ENCODE data around the gene MAGEF1. TPM values are rescaled to one million over a fixed set of nuclear protein-coding genes. Genes with fewer than 3 reads are reported as not detected.

The MAGEF1 gene
- total RNA-seq, 1 experiment from 2014 or later = 31.9 TPM

GRCh38 chr3:184697845-184698244 lies 14.0 kb downstream of the MAGEF1 start:
- Histone ChIP-seq H3K27ac (ENCODE audit: insufficient read length, low read depth, low read length) (no peak overlapping the region), H2BK12ac (ENCODE audit: insufficient read length, low read depth, low read length) (no peak overlapping the region), H3K56ac (ENCODE audit: insufficient read length, low read depth, low read length) (no peak overlapping the region), H2BK15ac (ENCODE audit: low read depth, low read length) (no peak overlapping the region), H2BK120ac (ENCODE audit: low read depth, low read length, poor library complexity, severe bottlenecking) (no peak overlapping the region), H3K23me2 (ENCODE audit: insufficient read length, low read depth, low read length, poor library complexity, severe bottlenecking) (no peaks in the 10 kb centered on the region), H4K91ac (ENCODE audit: insufficient read length, low read depth, low read length) (no peak overlapping the region), H3K4me1 (ENCODE audit: insufficient read depth, low read length) (no peaks in the 10 kb centered on the region), H3T11ph (ENCODE audit: low read length) (no peak overlapping the region), H3K9ac (ENCODE audit: extremely low read depth, insufficient read length, low read length) (no peak overlapping the region), H2AFZ (ENCODE audit: low read length) (no peak overlapping the region), H3K79me2 (ENCODE audit: insufficient read depth, low read length) (no peaks in the 10 kb centered on the region), H3K14ac (ENCODE audit: insufficient read depth, low read length) (no peak overlapping the region), H3K79me1 (ENCODE audit: insufficient read depth, low read depth, low read length, poor library complexity, severe bottlenecking) (no peaks in the 10 kb centered on the region), H3K4me2 (ENCODE audit: insufficient read depth, insufficient read length, low read length) (no peak overlapping the region), H4K5ac (ENCODE audit: insufficient read length, low read depth, low read length) (no peak overlapping the region), H3K4ac (ENCODE audit: low read depth, low read length) (no peak overlapping the region), H2BK5ac (ENCODE audit: insufficient read length, low read length) (no peak overlapping the region), H3K9me3 (ENCODE audit: control insufficient read depth, low read depth, low read length) (no peaks in the 10 kb centered on the region), H2AK5ac (ENCODE audit: insufficient read length, low read length) (no peak overlapping the region), H3K23ac (ENCODE audit: insufficient read length, low read depth, low read length) (no peak overlapping the region), H2BK20ac (ENCODE audit: low read depth, low read length, poor library complexity, severe bottlenecking) (no peak overlapping the region), H4K8ac (replicated peaks; ENCODE audit: insufficient read length, low read depth, low read length) (no peak overlapping the region), H4K20me1 (ENCODE audit: control insufficient read depth, insufficient read depth, insufficient read length) (no peaks in the 10 kb centered on the region), H3K27me3 (ENCODE audit: insufficient read depth, low read length) (no peaks in the 10 kb centered on the region), H3K18ac (ENCODE audit: insufficient read length, low read depth, low read length) (no peak overlapping the region)
- WGBS (ENCODE audit: extremely low coverage, insufficient read length, low lambda C conversion rate) = no CpG with 5 or more reads among the region's 8 CpGs
- H3K4me1 Mint-ChIP-seq = peaks cover 25 to 32% of the 10 kb centered on the region in 2 experiments
- H3K27ac Mint-ChIP-seq = no peak overlapping the region
- H3K36me3 Mint-ChIP-seq (ENCODE audit: insufficient read depth in 1 of 3, low read depth in 3 of 3) = peaks cover 0 to 6% (median 4%) of the 10 kb centered on the region in 3 experiments; a peak in 2 of 7 replicates
- no peak for TF ChIP-seq CTCF (conservative IDR thresholded peaks at IDR 0.05)
- DNase-seq = no peak
- peaks cover 6% of the 10 kb centered on the region in 2 experiments; a peak in 3 of 5 replicates for H3K9me3 Mint-ChIP-seq
- H3K4me3 Mint-ChIP-seq = no peak overlapping the region
- H3K27me3 Mint-ChIP-seq (ENCODE audit: low read depth) = no peaks in the 10 kb centered on the region; the same call in none of the 2 replicates
